H1 (cell line): ENCODE results near the gene PDE4B. TPM values are rescaled to one million over a fixed set of nuclear protein-coding genes. Genes with fewer than 3 reads are reported as not detected.

Experiments used
- CTCF ChIA-PET: fragments of 300-600 bp; sonication (Branson Sonifier 250); formaldehyde crosslinking; loops from one replicate; lab custom pipeline; 2021; ENCODE audit not compliant: partially characterized antibody; lab: Charles Lee
- POLR2A ChIA-PET: fragments of 300-600 bp; sonication (Branson Sonifier 250); formaldehyde crosslinking; loops from one replicate; lab custom pipeline; 2021; ENCODE audit warnings: inconsistent platforms; ENCODE audit not compliant: partially characterized antibody; lab: Charles Lee
- DNase-seq, 2 experiments: peaks; one replicate each; pipeline versions ENCODE4 v3.0.0 to v3.0.0-alpha.2; 2010 to 2022; ENCODE audit warnings: low spot score in 2 of 2, low read depth in 1 of 2, mixed read lengths in 1 of 2
- FAIRE-seq: peaks from 2 replicates; lab custom pipeline; 2011; peaks lifted over from hg19 to GRCh38; lab: Jason Lieb, UNC
- H2AFZ ChIP-seq: 2 replicates; pipeline ENCODE4 v1.8.1; 2012; ENCODE audit warnings: low read length, inconsistent platforms
- H2AK5ac ChIP-seq: 2 replicates; pipeline ENCODE4 v1.6.1; 2013; ENCODE audit warnings: low read depth, low read length
- H2BK120ac ChIP-seq: replicated peaks from 2 replicates; pipeline ENCODE3; 2013; ENCODE audit warnings: low read depth, low read length, inconsistent platforms
- H2BK12ac ChIP-seq: 2 replicates; pipeline ENCODE4 v1.6.1; 2013; ENCODE audit warnings: low read depth, low read length
- H2BK15ac ChIP-seq: 2 replicates; pipeline ENCODE4 v1.6.1; 2013; ENCODE audit warnings: low read length
- H2BK20ac ChIP-seq: 2 replicates; pipeline ENCODE4 v1.6.1; 2013; ENCODE audit warnings: low read length
- H2BK5ac ChIP-seq: 2 replicates; pipeline ENCODE4 v1.6.1; 2013; ENCODE audit warnings: low read depth, low read length
- H3K14ac ChIP-seq: 2 replicates; pipeline ENCODE4 v1.6.1; 2013; ENCODE audit warnings: inconsistent platforms; ENCODE audit not compliant: insufficient read length
- H3K18ac ChIP-seq: 2 replicates; pipeline ENCODE4 v1.6.1; 2013; ENCODE audit warnings: low read length; ENCODE audit errors: extremely low read depth
- H3K23ac ChIP-seq: 2 replicates; pipeline ENCODE4 v1.6.1; 2013; ENCODE audit warnings: inconsistent platforms; ENCODE audit not compliant: insufficient read length
- H3K23me2 ChIP-seq: 2 replicates; pipeline ENCODE4 v1.6.1; 2013; ENCODE audit warnings: low read depth, low read length
- H3K27ac ChIP-seq: 2 replicates; pipeline ENCODE4 v1.6.1; 2011; ENCODE audit warnings: low read depth, low read length, inconsistent platforms
- H3K27me3 ChIP-seq, 4 experiments: replicated peaks in 1 of 4; 1 replicate in 1 of 4; 2 replicates in 3 of 4; pipeline versions ENCODE4 v1.6.1 to v1.8.1; 2011 to 2013; ENCODE audit warnings: low read length in 3 of 4, mild to moderate bottlenecking in 3 of 4, inconsistent platforms in 2 of 4, mixed read lengths in 2 of 4, moderate library complexity in 1 of 4; ENCODE audit not compliant: control insufficient read depth in 3 of 4, insufficient read depth in 3 of 4; ENCODE audit errors: extremely low read depth in 1 of 4
- H3K36me3 ChIP-seq, 4 experiments: 2 replicates each; pipeline versions ENCODE4 v1.6.1 to v1.8.1; 2011 to 2013; ENCODE audit warnings: mild to moderate bottlenecking in 4 of 4, low read length in 3 of 4, moderate library complexity in 2 of 4, control low read depth in 1 of 4, inconsistent platforms in 1 of 4; ENCODE audit not compliant: insufficient read depth in 4 of 4, control insufficient read depth in 2 of 4
- H3K4ac ChIP-seq: replicated peaks from 2 replicates; pipeline ENCODE3; 2013; ENCODE audit warnings: low read length, low read depth, mixed read lengths, inconsistent platforms; ENCODE audit not compliant: insufficient read length
- H3K4me1 ChIP-seq, 4 experiments: replicated peaks in 1 of 4; 1 replicate in 1 of 4; 2 replicates in 3 of 4; pipeline versions ENCODE4 v1.6.1 to v1.8.1; 2011 to 2013; ENCODE audit warnings: low read length in 3 of 4, inconsistent platforms in 2 of 4, mixed read lengths in 1 of 4; ENCODE audit not compliant: insufficient read depth in 4 of 4, control insufficient read depth in 3 of 4
- H3K4me2 ChIP-seq, 2 experiments: 2 replicates each; pipeline versions ENCODE4 v1.6.1 to v1.8.1; 2011 to 2013; ENCODE audit warnings: low read depth in 2 of 2, low read length in 2 of 2, control low read depth in 1 of 2, inconsistent platforms in 1 of 2, mild to moderate bottlenecking in 1 of 2; ENCODE audit not compliant: insufficient read depth in 1 of 2
- H3K4me3 ChIP-seq, 4 experiments: fragments of 200-600, 300-600 bp in 1 of 4; sonication (generic), shearing (Covaris generic), sonication (Bioruptor Twin) in 1 of 4; 2 replicates each; pipeline versions ENCODE4 v1.5.1 to v1.8.1; 2011 to 2016; ENCODE audit warnings: low read length in 4 of 4, low read depth in 3 of 4, control low read depth in 2 of 4, inconsistent platforms in 2 of 4, mild to moderate bottlenecking in 2 of 4, mixed read lengths in 1 of 4, moderate library complexity in 1 of 4; ENCODE audit not compliant: insufficient read depth in 2 of 4; ENCODE audit errors: extremely low read depth in 1 of 4
- H3K56ac ChIP-seq: replicated peaks from 2 replicates; pipeline ENCODE3; 2013; ENCODE audit warnings: low read depth, mild to moderate bottlenecking, mixed read lengths, low read length, inconsistent platforms; ENCODE audit not compliant: insufficient read length
- H3K79me1 ChIP-seq: 2 replicates; pipeline ENCODE4 v1.6.1; 2013; ENCODE audit warnings: low read depth, low read length, control low read depth
- H3K79me2 ChIP-seq, 2 experiments: 2 replicates each; pipeline versions ENCODE4 v1.6.1 to v1.8.1; 2012 to 2013; ENCODE audit warnings: low read length in 2 of 2, mild to moderate bottlenecking in 2 of 2, inconsistent platforms in 1 of 2; ENCODE audit not compliant: insufficient read depth in 2 of 2, control insufficient read depth in 1 of 2
- H3K9ac ChIP-seq, 4 experiments: replicated peaks in 1 of 4; 1 replicate in 1 of 4; 2 replicates in 3 of 4; pipeline versions ENCODE4 v1.6.1 to v1.8.1; 2011 to 2013; ENCODE audit warnings: low read depth in 3 of 4, low read length in 3 of 4, control low read depth in 2 of 4, mild to moderate bottlenecking in 2 of 4, moderate library complexity in 2 of 4, inconsistent platforms in 1 of 4; ENCODE audit errors: extremely low read depth in 1 of 4
- H3K9me3 ChIP-seq, 2 experiments: 2 replicates each; pipeline versions ENCODE4 v1.6.1 to v1.8.1; 2012 to 2013; ENCODE audit warnings: mild to moderate bottlenecking in 2 of 2, moderate library complexity in 2 of 2, control low read depth in 1 of 2, inconsistent platforms in 1 of 2, low read depth in 1 of 2, low read length in 1 of 2, mixed read lengths in 1 of 2; ENCODE audit not compliant: insufficient read depth in 2 of 2
- H4K20me1 ChIP-seq, 2 experiments: replicated peaks in 1 of 2; 2 replicates each; pipeline versions ENCODE3 to v1.8.1; 2011 to 2013; ENCODE audit warnings: inconsistent platforms in 2 of 2, low read length in 2 of 2, mild to moderate bottlenecking in 1 of 2; ENCODE audit not compliant: insufficient read depth in 2 of 2, control insufficient read depth in 1 of 2
- H4K5ac ChIP-seq: 2 replicates; pipeline ENCODE4 v1.6.1; 2013; ENCODE audit warnings: low read length, low read depth, mixed read lengths, inconsistent platforms; ENCODE audit not compliant: insufficient read length
- H4K8ac ChIP-seq: 2 replicates; pipeline ENCODE4 v1.8.0; 2013; ENCODE audit warnings: mild to moderate bottlenecking, moderate library complexity, low read length, inconsistent platforms; ENCODE audit not compliant: insufficient read depth; ENCODE audit errors: extremely low read depth
- H4K91ac ChIP-seq: replicated peaks from 2 replicates; pipeline ENCODE3; 2013; ENCODE audit warnings: low read length, mixed read lengths, inconsistent platforms; ENCODE audit not compliant: insufficient read length
- CBX5 ChIP-seq: fragments of 300-800, 300-1000 bp; sonication (generic); IDR thresholded peaks from 2 replicates; pipeline ENCODE4 v1.7.1; 2016; ENCODE audit warnings: antibody characterized with exemption, low read length, low read depth
- KDM5A ChIP-seq: fragments of 200-600 bp; IDR thresholded peaks from 2 replicates; pipeline ENCODE4 v1.7.1; 2012; ENCODE audit warnings: mild to moderate bottlenecking, low read length, inconsistent platforms, mixed read lengths
- WGBS, 2 experiments: shearing (Covaris generic) in 1 of 2; methylation state at CpG; one replicate each; pipeline versions ENCODE4 v1.1.6 to v1.1.7; 2013 to 2015; ENCODE audit warnings: low lambda C conversion rate in 2 of 2, mixed read lengths in 2 of 2, inconsistent platforms in 1 of 2, low coverage in 1 of 2, missing lambda C conversion rate in 1 of 2; ENCODE audit not compliant: insufficient replicate concordance in 2 of 2, insufficient coverage in 1 of 2, insufficient read length in 1 of 2; ENCODE audit errors: extremely low coverage in 1 of 2, missing lambda C conversion rate in 1 of 2; 5-methylcytosine and 5-hydroxymethylcytosine counted together
- polyA plus RNA-seq, 7 experiments: library from polyadenylated mRNA; depleted of rRNA in 3 of 7; stranded (reverse) in 5 of 7; unstranded in 2 of 7; fragments of >200 nt in 5 of 7; fragments of 200-250 nt in 2 of 7; gene quantifications; 1 replicate in 5 of 7; 2 replicates in 1 of 7; 4 replicates in 1 of 7; pipeline versions ENCODE4 v1.2.1 to v1.2.3, GENCODE V29; 2011 to 2013; ENCODE audit warnings: missing spikeins in 2 of 7, mixed read lengths in 2 of 7
- total RNA-seq: library from RNA; stranded (reverse); fragmentation: NEBNext Ultra II Directional; extraction: Animal tissue kit (Norgen Biotek cat#: 25700); gene quantifications from 2 replicates; pipeline ENCODE4 v1.2.1, GENCODE V29; 2021

The PDE4B gene
- total and polyA plus RNA-seq, 2 of the 8 experiments (the other 6 are each of a cell fraction or from before 2014, with no cell fraction given) = 5.0 to 15.1 TPM

GRCh38 chr1:66380452-66381212 is 587.9 kb downstream of the PDE4B start:
- Histone ChIP-seq H4K20me1 (no peaks in the 10 kb centered on the region), H4K8ac (no peak overlapping the region), H2BK15ac (no peak overlapping the region), H3K4me3 (no peak overlapping the region), H3K27me3 (no peaks in the 10 kb centered on the region), H3K23me2 (no peaks in the 10 kb centered on the region), H3K9ac (no peak overlapping the region), H3K23ac (no peak overlapping the region), H2BK12ac (no peak overlapping the region), H2BK20ac (no peak overlapping the region), H3K4me2 (no peak overlapping the region), H4K5ac (no peak overlapping the region), H3K18ac (no peak overlapping the region), H4K91ac (no peak overlapping the region), H2BK5ac (no peak overlapping the region), H3K4ac (no peak overlapping the region), H3K79me2 (no peaks in the 10 kb centered on the region), H3K9me3 (peaks cover 15 to 24% of the 10 kb centered on the region in 2 experiments), H3K14ac (no peak overlapping the region), H3K36me3 (peaks cover 0 to 7% (median 3%) of the 10 kb centered on the region in 4 experiments; a peak in 3 of 8 replicates), H2BK120ac (no peak overlapping the region), H2AK5ac (no peak overlapping the region), H3K4me1 (peaks cover 0 to 5% (median 1%) of the 10 kb centered on the region in 4 experiments; a peak in 3 of 7 replicates), H3K79me1 (no peaks in the 10 kb centered on the region), H2AFZ (no peak overlapping the region), H3K56ac (no peak overlapping the region), H3K27ac (no peak overlapping the region)
- FAIRE-seq = no peak
- DNase-seq = no peak
- TF ChIP-seq CBX5 (no peak), KDM5A (no peak)
- CTCF ChIA-PET = interaction anchor here (0.9 to 1.3 kb wide), 5 partner anchors 8 to 123 kb away, joined by 3 to 4 read pairs (median 3); no protein-coding TSS in a partner anchor
- POLR2A ChIA-PET = no interaction called here
- 85% methylated on average over 3 of the region's 3 CpGs; no CpG with 5 or more reads in 1 of the 2 experiments for WGBS, 2 experiments
